ENCODE results near the gene PEAR1. TPM values are rescaled to one million over a fixed set of nuclear protein-coding genes. Genes with fewer than 3 reads are reported as not detected.
A peak's percentile ranks its signal among the peaks of the same experiment; 100 is the strongest.

Gene PEAR1
- total RNA-seq, 2 experiments from 2014 or later = not detected

- no peaks in the 10 kb centered on the region for H3K9me3 ChIP-seq (ENCODE audit: low read length)
- H3K79me2 ChIP-seq (ENCODE audit: insufficient read depth, low read depth, low read length) = no peaks in the 10 kb centered on the region
- TF ChIP-seq CTCF (conservative IDR thresholded peaks at IDR 0.05; ENCODE audit: low read length) (no peak), EZH2phosphoT487 (IDR thresholded peaks at IDR 0.05; ENCODE audit: borderline replicate concordance, low read depth, low read length) (no peak)
- H2AFZ ChIP-seq (ENCODE audit: low read length) = no peak within 1 kb of the TSS
- intact Hi-C loops (cut with micrococcal nuclease; ENCODE audit: unreplicated experiment) = loop anchor here (1.0 to 5.0 kb wide), 3 partner anchors 64 to 172 kb away; partner anchors contain the start of genes ISG20L2 and METTL25B
- H4K20me1 ChIP-seq (ENCODE audit: insufficient read depth, low read length) = no peaks in the 10 kb centered on the region
- H3K27ac ChIP-seq (ENCODE audit: low read depth, low read length, poor library complexity, severe bottlenecking) = no peak within 1 kb of the TSS
- CTCF ChIA-PET (ENCODE audit: unreplicated experiment) = interaction anchor here (0.6 kb wide), 1 partner anchor 27 kb away, joined by 3 read pairs; no protein-coding TSS in a partner anchor
- H3K4me3 ChIP-seq (ENCODE audit: low read depth, low read length, poor library complexity, severe bottlenecking) = peak within 1 kb of the TSS; percentile 11
- no peaks in the 10 kb centered on the region for H3K9me2 ChIP-seq (ENCODE audit: insufficient read depth, low read length)
- no peaks in the 10 kb centered on the region for H3K36me3 ChIP-seq (ENCODE audit: insufficient read depth, low read length)
- peak within 1 kb of the TSS; percentile 65 for H3K4me2 ChIP-seq (ENCODE audit: low read length)
- H3K4me1 ChIP-seq (ENCODE audit: insufficient read depth, low read length, poor library complexity, severe bottlenecking) = peaks cover 4% of the 10 kb centered on the region
- no TSS peak for BruUV-seq (replicated peaks)
- peak; percentile 50 for DNase-seq (ENCODE audit: low spot score)
- POLR2A ChIA-PET = interaction anchor here (1.0 kb wide), 1 partner anchor 25 kb away, joined by 3 read pairs; no protein-coding TSS in a partner anchor
Measured at GRCh38 chr1:156860628-156861423, 32.7 kb upstream of the PEAR1 start, which contains the start of gene NTRK1. Gene NTRK1, plus strand, starts transcription at chr1:156860865. Its CDS starts 70 bp downstream, at chr1:156860935.

- H4K20me1 ChIP-seq (ENCODE audit: insufficient read depth, low read length) = no peaks in the 10 kb centered on the region
- POLR2A ChIA-PET = interaction anchor here (0.6 kb wide), 1 partner anchor 210 kb away, joined by 4 read pairs; no protein-coding TSS in a partner anchor
- H3K4me1 ChIP-seq (ENCODE audit: insufficient read depth, low read length, poor library complexity, severe bottlenecking) = peaks cover 4% of the 10 kb centered on the region
- no peaks in the 10 kb centered on the region for H3K9me2 ChIP-seq (ENCODE audit: insufficient read depth, low read length)
- H3K27ac ChIP-seq (ENCODE audit: low read depth, low read length, poor library complexity, severe bottlenecking) = no peak overlapping the region
- H2AFZ ChIP-seq (ENCODE audit: low read length) = no peak overlapping the region
- no peak overlapping the region for H3K4me3 ChIP-seq (ENCODE audit: low read depth, low read length, poor library complexity, severe bottlenecking)
- intact Hi-C loops (cut with micrococcal nuclease; ENCODE audit: unreplicated experiment) = loop anchor here (5.0 kb wide), 1 partner anchor 135 kb away; the partner anchor contains the start of genes ISG20L2 and METTL25B
- H3K4me2 ChIP-seq (ENCODE audit: low read length) = no peak overlapping the region
- BruUV-seq (replicated peaks) = no TSS peak
- H3K79me2 ChIP-seq (ENCODE audit: insufficient read depth, low read depth, low read length) = no peaks in the 10 kb centered on the region
- no peaks in the 10 kb centered on the region for H3K9me3 ChIP-seq (ENCODE audit: low read length)
- no peaks in the 10 kb centered on the region for H3K36me3 ChIP-seq (ENCODE audit: insufficient read depth, low read length)
- DNase-seq (ENCODE audit: low spot score) = no peak
- CTCF ChIA-PET (ENCODE audit: unreplicated experiment) = no interaction called here
- no peak for TF ChIP-seq EZH2phosphoT487 (IDR thresholded peaks at IDR 0.05; ENCODE audit: borderline replicate concordance, low read depth, low read length)
- no peak for TF ChIP-seq CTCF (conservative IDR thresholded peaks at IDR 0.05; ENCODE audit: low read length)
Measured at GRCh38 chr1:156862584-156862983, 30.9 kb upstream of the PEAR1 start.
